ENCODE measurements around the gene NOL7. TPM values are rescaled to one million over a fixed set of nuclear protein-coding genes. Genes with fewer than 3 reads are reported as not detected.

Gene NOL7
- total RNA-seq, 1 experiment from 2014 or later = 76.3 TPM

DNA sequence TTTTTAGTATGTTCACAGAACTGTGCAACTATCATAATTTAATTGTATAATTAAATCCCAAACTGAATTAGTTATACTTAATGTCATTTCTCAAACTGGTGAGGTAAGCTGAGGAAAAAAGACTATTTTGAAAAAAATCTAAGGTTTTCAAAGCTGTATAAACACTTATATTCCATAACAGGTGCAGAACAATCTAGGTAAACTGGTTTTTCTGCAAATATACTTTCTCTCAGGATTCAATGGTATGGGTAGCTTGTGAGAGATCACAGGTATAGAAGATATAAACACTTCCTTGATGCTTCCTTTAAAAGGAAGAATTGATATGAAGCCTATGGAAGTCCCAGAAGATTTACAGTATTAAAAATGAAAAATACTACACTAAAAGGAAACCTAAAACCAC lies 33.7 kb downstream of the NOL7 start:
- DNase-seq (ENCODE audit: extremely low read depth, low read depth) = no peak

DNA sequence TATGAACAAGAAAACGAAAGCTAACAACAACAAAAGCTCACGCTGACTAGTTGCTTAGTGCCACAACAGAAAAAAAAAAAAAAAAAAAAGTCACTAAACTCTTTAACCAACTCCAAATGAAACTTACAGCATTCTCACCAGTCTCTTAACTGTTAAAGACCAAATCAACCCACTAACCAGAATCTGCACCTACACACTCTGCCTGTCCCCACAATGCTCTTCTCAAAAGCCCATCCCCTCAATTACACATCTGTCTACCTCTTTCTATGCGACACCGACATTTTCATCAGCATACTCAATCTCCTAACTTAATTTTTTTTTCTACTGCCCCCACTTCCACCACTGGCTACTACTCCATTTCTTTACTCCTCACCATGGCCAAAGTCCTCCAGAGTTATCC lies 34.3 kb downstream of the NOL7 start:
- DNase-seq (ENCODE audit: extremely low read depth, low read depth) = no peak

DNA sequence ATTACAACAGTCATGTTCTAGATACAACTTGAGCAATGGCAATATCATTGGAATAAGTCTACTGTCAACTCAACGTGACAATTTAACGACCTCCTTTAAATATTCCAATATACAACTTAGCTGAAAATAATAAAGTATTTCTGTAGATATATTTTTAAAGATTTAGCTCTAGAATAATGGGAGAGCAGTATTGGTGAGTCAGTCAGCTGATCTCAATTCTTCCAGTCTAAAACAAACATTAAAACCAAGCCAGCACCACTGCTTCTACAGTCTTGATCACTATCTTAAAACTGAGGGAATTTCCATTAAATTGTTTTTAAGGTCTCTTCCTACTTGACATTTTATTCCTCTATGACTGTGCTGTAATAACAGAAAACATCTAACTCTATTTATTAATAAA lies 38.2 kb downstream of the NOL7 start:
- no peak for DNase-seq (ENCODE audit: extremely low read depth, low read depth)

DNA sequence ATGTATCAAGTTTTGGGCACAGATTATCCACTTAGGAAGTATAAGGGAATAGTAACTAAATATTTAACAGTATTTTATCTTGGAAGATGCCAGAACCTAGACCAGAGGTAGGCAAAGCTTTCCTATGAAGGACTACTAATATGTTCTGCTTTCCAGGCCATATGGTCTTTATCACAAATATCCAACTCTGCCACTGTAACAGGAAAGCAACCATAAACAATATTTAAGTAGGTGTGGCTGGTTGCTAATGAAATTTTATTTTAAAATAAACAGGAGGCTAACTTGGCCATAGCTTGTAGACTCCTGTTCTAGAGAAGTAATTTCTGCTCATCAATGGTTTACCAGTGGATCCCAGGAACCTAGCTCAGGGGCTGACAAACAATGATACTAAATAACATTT lies 39.4 kb downstream of the NOL7 start:
- DNase-seq (ENCODE audit: extremely low read depth, low read depth) = no peak

DNA sequence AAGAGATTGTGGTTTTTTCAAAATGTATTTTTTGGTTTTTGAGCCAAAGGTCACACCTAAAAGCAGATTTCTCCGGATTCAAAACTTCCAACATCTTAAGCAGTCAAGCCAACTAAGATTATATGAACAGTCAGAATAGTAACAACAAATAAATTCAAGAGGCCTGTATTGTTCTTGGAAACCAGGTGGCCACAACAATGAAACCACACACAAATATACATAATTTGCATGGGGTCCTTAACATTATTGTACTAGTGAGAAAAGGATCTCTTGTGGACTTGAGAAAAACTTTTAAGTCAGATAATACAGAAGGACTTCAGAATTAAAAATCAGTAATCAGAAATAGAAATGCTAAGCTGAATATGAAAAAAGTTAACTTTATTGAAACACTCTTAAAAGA lies 40.6 kb downstream of the NOL7 start:
- no peak for DNase-seq (ENCODE audit: extremely low read depth, low read depth)

DNA sequence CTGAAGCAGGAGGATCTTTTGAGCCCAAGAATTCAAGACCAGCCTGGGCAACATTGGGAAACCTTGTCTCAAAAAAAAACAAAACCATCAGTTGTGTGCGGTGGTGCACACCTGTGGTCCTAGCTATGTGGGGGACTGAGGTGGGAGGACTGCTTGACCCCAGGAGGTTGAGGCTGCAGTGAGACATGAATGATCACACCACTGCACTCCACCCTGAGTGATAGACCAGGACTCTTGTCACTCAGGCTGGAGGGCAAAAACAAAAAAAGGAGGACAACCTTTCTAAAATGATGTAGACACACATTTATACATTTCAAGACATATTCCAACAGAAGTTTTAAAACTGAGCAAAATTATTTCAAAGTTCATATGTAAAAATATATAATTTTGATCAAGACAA lies 45.1 kb downstream of the NOL7 start:
- no peak for DNase-seq (ENCODE audit: extremely low read depth, low read depth)

DNA sequence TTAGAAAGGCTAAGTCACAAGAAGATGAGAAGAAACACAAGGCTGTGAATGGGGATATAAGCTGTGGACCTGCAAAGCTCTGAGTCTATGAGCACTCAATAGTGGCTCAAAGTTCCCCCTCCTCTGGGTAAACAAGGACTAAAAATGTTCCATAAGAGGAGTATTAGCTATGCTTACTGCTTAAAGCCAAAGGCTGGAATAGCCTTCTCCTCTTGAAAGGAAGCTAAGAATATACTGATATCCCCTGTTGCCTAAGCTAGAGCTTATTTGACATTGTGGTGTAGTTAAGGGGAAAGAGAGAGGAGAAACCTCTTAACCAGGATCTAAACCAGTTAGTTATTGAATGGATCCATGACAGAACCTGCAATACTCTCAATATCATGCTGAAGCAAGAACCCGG lies 45.8 kb downstream of the NOL7 start:
- no peak for DNase-seq (ENCODE audit: extremely low read depth, low read depth)

DNA sequence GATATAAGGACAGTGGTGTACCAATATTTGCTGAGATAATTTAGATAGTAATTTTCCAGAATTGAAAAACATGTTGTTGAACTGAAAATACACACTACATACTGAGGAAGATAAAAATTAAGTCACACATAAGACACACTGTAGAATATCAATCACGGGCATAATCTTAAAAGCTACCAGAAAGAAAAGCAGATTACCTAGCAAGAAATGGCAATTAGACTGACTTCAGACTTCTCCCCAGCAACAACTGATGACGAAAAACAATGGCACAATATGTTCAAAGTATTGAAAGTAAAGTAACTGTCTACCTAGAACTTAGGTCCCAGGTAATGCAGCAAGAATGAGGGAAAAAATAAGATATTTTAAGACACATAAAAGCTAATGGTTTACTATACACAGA lies 46.5 kb downstream of the NOL7 start:
- DNase-seq (ENCODE audit: extremely low read depth, low read depth) = no peak

DNA sequence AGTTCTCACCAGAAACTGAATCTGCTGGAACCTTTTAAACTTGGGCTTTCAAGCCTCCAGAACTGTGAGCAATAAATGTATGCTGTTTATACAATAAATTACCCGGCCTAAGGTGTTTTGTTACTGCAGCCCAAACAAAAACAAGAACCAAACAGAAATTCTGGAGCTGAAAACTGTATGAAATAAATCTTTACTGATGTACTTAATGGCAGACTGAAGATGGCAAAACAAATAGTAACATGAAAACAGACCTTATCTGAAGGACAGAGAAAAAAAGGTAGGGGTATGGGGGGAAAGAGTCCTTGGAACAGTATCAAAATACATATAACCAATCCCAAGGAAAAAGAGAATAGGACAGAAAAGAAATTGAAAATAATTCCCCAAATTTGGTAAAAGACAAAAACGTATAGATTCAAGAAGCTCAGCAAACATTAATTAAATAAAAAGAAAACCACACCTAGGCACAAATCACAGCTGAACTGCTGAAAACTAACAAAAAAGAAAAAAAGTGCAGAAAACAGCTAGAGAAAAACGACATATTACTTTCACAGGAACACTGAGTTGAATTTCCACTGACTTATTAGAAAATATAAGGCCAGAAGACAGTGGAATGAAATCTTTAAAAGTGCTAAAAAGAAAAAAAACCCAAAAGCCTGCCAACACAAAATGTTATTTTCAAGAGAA lies 47.7 kb downstream of the NOL7 start:
- no peak for DNase-seq (ENCODE audit: extremely low read depth, low read depth)

DNA sequence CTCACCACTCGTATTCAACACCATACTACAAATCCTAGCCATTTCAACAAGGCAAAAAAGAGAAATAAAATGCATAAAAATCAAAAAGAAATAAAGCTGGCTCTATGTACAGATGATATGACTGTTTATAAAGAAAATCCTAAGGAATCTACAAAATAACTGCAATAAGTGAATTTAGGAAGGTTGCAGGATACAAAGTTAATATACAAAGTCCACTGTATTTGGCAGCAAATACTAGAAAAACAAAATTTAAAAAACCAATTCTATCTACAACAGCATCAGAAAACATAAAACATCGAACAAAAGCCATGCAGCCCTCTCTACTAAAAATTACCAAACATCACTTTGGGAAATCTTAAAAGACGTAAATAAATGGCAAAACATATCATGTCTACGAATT lies 48.9 kb downstream of the NOL7 start:
- no peak for DNase-seq (ENCODE audit: extremely low read depth, low read depth)

DNA sequence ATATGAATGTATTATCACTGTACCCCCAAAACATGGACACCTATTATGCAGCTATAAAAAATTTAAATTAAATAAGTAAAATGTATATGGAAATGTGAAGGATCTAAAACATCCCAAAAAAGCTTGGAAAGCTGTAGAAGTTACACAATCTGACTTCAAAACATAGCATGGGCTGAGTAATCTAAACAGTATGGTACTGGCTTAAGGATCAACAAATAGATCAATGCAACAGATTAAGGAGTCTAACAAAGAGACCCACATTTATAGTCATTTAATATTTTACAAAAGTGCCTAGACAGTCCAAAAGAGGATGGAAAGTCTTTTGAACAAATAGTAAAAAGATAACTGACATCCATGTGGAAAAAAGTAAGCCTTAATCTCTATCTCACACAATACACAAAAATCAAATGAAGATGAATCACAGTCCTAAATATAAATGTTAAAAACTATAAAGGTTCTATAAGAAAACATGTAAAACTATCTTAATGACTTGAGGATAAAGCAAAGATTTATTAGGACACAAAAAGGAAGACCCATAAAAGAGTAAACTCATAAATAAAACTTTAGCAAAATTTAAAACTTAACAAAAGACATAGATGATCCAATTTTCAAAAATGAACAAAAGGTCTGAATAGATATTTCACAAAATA lies 49.7 kb downstream of the NOL7 start:
- no peak for DNase-seq (ENCODE audit: extremely low read depth, low read depth)

DNA sequence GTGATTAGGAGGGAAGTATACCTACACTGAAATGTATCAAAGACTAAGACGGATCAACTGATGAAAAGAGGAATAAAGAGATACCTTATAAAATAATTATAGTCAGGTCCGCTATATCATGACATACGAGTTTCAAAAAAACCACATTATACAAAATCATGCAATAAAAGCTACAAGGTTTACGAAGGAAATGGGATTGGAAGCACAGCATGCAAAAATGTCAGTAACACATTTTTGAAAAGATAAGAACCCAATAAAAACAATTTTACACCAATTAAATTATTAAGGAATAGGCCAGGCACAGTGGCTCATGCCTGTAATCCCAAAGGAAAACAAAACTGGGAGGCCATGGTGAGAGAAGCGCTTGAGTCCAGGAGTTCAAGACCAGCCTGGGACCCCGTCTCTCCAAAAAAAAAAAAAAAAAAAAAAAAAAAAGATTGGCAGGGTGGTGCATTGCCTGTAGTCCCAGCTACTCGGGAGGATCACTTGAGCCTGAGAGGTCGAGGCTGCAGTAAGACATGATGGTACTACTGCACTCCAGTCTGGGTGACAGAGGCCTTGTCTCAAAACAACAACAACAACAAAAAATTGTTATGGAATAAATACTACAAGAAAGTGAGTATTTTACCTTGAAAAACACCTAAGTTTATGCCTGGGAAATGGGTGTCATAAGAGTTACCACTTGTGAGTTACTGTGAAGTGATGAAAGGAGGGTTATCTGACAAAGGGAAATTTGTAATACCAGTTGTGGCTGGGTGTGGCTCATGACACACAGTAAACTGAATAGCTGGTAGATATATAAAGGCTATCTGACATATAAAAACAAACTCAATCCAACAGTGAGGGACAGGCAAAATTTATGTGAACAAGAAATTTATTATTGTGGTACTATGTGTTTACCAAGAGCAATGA lies 51.3 kb downstream of the NOL7 start:
- DNase-seq (ENCODE audit: extremely low read depth, low read depth) = no peak

DNA sequence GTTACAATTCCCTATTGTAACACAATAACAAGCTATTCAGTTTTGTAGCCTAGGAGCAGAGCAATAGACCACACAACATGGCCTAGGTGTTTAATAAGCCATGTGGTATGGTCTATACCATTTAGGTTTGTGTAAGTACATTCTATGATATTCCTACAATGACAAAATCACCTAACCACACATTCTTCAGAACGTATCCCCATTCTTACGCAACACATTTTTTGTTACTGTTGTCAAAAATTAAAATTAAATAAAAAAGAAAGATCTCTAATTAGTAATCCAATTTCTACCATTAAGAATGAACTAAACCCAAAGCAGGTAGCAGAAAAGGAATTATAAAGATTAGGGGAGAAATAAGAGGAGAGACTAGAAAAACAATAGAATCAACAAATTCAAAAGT lies 52.5 kb downstream of the NOL7 start:
- DNase-seq (ENCODE audit: extremely low read depth, low read depth) = no peak

DNA sequence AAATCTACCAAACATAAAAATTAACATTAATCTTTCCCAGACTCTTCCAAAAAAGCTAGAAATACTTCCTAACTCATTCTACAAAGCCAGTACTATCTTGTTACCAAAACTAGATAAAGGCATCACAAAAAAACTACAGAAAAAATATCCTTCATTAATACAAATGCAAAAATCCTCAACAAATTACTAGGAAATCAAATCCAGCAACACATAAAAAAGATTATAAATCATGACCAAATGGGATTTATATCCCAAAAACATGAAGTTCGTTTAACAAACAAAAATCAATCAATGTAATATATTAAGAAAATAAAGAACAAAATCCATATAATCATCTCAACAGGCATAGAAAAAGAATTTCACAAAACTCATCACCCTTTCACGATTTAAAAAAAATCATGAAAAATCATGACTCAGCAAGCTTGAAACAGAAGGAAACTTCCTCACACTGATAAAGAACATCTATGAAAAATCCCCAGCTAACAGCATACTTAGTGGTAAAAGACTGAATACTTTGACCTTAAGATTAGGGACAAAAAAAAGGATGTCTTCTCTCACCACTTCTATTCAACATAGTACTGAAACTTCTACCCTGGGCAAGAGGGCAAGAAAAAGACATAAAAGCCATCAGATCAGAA lies 53.3 kb downstream of the NOL7 start:
- DNase-seq (ENCODE audit: extremely low read depth, low read depth) = no peak

DNA sequence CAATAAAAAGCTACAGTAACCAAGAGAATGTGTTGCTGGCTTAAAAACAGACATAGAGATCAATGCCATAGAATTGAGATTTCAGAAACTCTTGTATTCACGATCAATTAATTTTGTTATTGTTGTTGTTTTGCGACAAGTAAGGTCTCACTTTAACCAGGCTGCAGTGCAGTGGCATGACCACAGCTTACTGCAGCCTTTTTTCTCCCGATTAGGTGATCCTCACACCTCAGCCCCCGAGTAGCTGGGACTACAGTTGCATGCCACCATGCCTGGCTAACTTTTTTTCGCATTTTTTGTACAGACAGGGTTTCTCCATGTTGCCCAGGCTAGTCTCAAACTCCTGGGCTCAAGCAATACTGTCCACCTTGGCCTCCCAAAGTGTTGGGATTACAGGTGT lies 54.3 kb downstream of the NOL7 start:
- DNase-seq (ENCODE audit: extremely low read depth, low read depth) = no peak

Other genes starting within 250 kb of the NOL7 start
- 5.3 and 5.6 TPM in 2 replicates for gene GFOD1, start 127.7 kb upstream of the NOL7 start, total RNA-seq (2014; rRNA removed; shearing (Covaris generic))
- 12.7 and 12.9 TPM in 2 replicates for gene SIRT5, start 40.7 kb upstream of the NOL7 start, total RNA-seq (2014; rRNA removed; shearing (Covaris generic))
- 17.6 and 21.5 TPM in 2 replicates for gene RANBP9, start 96.5 kb downstream of the NOL7 start, total RNA-seq (2014; rRNA removed; shearing (Covaris generic))
- 20.4 and 20.7 TPM in 2 replicates for gene MCUR1, start 199.2 kb downstream of the NOL7 start, total RNA-seq (2014; rRNA removed; shearing (Covaris generic))

Data from NCI-H460 (cell line).